ENCODE data around the gene C10orf90. TPM values are rescaled to one million over a fixed set of nuclear protein-coding genes. Genes with fewer than 3 reads are reported as not detected.

C10orf90 gene
- total RNA-seq, 2 experiments from 2014 or later = not detected

- Mint-ChIP-seq H3K27me3 (no peaks in the 10 kb centered on the region), H3K36me3 (ENCODE audit: low read depth) (no peaks in the 10 kb centered on the region), H3K4me1 (ENCODE audit: low read depth) (no peaks in the 10 kb centered on the region), H3K9me3 (peaks cover 3% of the 10 kb centered on the region), H3K27ac (no peak overlapping the region), H3K4me3 (no peak overlapping the region)
- no peaks in the 10 kb centered on the region for H3K27me3 ChIP-seq (ENCODE audit: control insufficient read depth in 1 of 2, insufficient read depth in 2 of 2, low read length in 2 of 2)
- no peak for TF ChIP-seq CTCF (IDR thresholded peaks at IDR 0.05)
- H3K9me3 ChIP-seq (ENCODE audit: control insufficient read depth in 1 of 2, insufficient read depth in 1 of 2, low read length in 2 of 2) = no peaks in the 10 kb centered on the region
- no peaks in the 10 kb centered on the region for H3K4me1 ChIP-seq (ENCODE audit: insufficient read depth, low read length)
- POLR2A ChIA-PET = no interaction called here
- H3K4me3 ChIP-seq (ENCODE audit: low read length) = no peak overlapping the region
- DNase-seq = no peak
- ATAC-seq (ENCODE audit: poor library complexity) = no peak
- no peaks in the 10 kb centered on the region for H3K36me3 ChIP-seq (ENCODE audit: insufficient read depth, low read length)
- H3K27ac ChIP-seq (ENCODE audit: low read depth in 1 of 2, low read length in 2 of 2) = no peak overlapping the region
- intact Hi-C loops (cut with DNase I, micrococcal nuclease) = no loop called here
- CTCF ChIA-PET = no interaction called here
Observed at GRCh38 chr10:126519992-126520391, 150.5 kb downstream of the C10orf90 start.

GRCh38 chr10:126519185-126519584 lies 151.3 kb downstream of the C10orf90 start:
- CTCF ChIA-PET = no interaction called here
- TF ChIP-seq CTCF (IDR thresholded peaks at IDR 0.05) = no peak
- no peak overlapping the region for H3K4me3 Mint-ChIP-seq

DNA sequence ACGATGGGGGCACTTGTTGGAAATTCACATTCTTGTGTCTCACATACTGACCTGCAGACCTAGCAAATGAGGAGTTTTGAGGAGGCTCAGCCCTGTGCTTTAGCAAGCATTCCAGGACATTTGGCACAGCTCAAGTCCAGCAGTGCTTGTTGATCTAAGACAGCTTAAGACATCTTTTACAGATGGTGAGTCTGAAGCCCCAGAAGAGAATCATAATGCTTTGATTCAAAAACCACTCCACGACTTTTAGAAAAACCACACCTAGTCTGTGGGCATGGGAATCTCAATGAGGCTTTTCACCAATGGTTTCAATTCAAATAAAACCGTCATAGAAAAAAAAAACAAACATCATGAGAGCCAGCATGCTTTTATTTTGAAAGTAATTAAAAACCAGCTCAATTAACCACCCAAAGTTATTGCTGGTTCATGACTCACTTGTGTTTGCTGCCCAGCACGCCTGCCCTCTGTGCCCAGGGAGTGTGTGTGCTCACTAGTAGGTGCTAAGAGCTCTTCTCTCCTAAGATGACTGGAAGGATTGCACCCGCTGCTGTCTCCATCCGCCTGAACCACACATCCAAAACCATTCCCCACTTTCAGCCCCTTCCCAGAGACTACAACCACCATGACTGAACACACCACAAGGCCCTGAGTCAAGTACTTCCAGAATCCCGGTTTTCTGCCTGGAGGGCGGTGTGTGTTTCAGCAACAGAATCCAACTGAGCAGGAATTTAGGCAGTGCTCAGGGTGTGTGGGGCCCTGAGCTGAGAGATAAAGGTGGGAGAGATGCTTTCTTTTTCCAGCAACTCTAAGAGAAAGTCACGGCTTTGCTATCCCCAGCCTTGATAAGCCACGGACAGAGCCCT lies 152.0 kb downstream of the C10orf90 start:
- Mint-ChIP-seq H3K4me1 (ENCODE audit: low read depth) (no peaks in the 10 kb centered on the region), H3K9me3 (peaks cover 3% of the 10 kb centered on the region), H3K36me3 (ENCODE audit: low read depth) (no peaks in the 10 kb centered on the region), H3K27me3 (no peaks in the 10 kb centered on the region), H3K4me3 (no peak overlapping the region), H3K27ac (no peak overlapping the region)
- Histone ChIP-seq H3K36me3 (ENCODE audit: insufficient read depth, low read length) (no peaks in the 10 kb centered on the region), H3K27ac (ENCODE audit: low read depth in 1 of 2, low read length in 2 of 2) (no peak overlapping the region), H3K4me1 (ENCODE audit: insufficient read depth, low read length) (no peaks in the 10 kb centered on the region), H3K9me3 (ENCODE audit: control insufficient read depth in 1 of 2, insufficient read depth in 1 of 2, low read length in 2 of 2) (no peaks in the 10 kb centered on the region), H3K27me3 (ENCODE audit: control insufficient read depth in 1 of 2, insufficient read depth in 2 of 2, low read length in 2 of 2) (no peaks in the 10 kb centered on the region), H3K4me3 (ENCODE audit: low read length) (no peak overlapping the region)
- ChIA-PET CTCF (no interaction called here), POLR2A (no interaction called here)
- DNase-seq (no peak), ATAC-seq (ENCODE audit: poor library complexity) (no peak)
- intact Hi-C loops (cut with DNase I, micrococcal nuclease) = no loop called here
- no peak for TF ChIP-seq CTCF (IDR thresholded peaks at IDR 0.05)

More at GRCh38 chr10:126519185-126519584, 151.3 kb downstream of the C10orf90 start:
- H3K36me3 Mint-ChIP-seq (ENCODE audit: low read depth) = no peaks in the 10 kb centered on the region
- no peaks in the 10 kb centered on the region for H3K4me1 ChIP-seq (ENCODE audit: insufficient read depth, low read length)
- ATAC-seq (ENCODE audit: poor library complexity) (no peak), DNase-seq (no peak)
- H3K27ac Mint-ChIP-seq = no peak overlapping the region
- H3K9me3 Mint-ChIP-seq = peaks cover 3% of the 10 kb centered on the region
- no peaks in the 10 kb centered on the region for H3K36me3 ChIP-seq (ENCODE audit: insufficient read depth, low read length)
- no peaks in the 10 kb centered on the region for H3K27me3 ChIP-seq (ENCODE audit: control insufficient read depth in 1 of 2, insufficient read depth in 2 of 2, low read length in 2 of 2)
- H3K4me1 Mint-ChIP-seq (ENCODE audit: low read depth) = no peaks in the 10 kb centered on the region
- H3K4me3 ChIP-seq (ENCODE audit: low read length) = no peak overlapping the region
- POLR2A ChIA-PET = no interaction called here
- H3K27me3 Mint-ChIP-seq = no peaks in the 10 kb centered on the region
- H3K9me3 ChIP-seq (ENCODE audit: control insufficient read depth in 1 of 2, insufficient read depth in 1 of 2, low read length in 2 of 2) = no peaks in the 10 kb centered on the region
- intact Hi-C loops (cut with DNase I, micrococcal nuclease) = no loop called here
- no peak overlapping the region for H3K27ac ChIP-seq (ENCODE audit: low read depth in 1 of 2, low read length in 2 of 2)
